ENCODE results near the gene PTPRN2.

- no peak for TF ChIP-seq CTCF (conservative IDR thresholded peaks at IDR 0.05; ENCODE audit: low read depth, low read length)
- TF ChIP-seq EZH2 (IDR thresholded peaks at IDR 0.05; ENCODE audit: borderline replicate concordance, low read depth, low read length, poor library complexity, severe bottlenecking), result no peak
These were observed 765.5 kb downstream of the PTPRN2 start for GRCh38 chr7:157821959-157822687.

Data from A673 (cell line).